G401 (cell line): ENCODE results near the gene CD40LG. TPM values are rescaled to one million over a fixed set of nuclear protein-coding genes. Genes with fewer than 3 reads are reported as not detected.

Source experiments
- DNase-seq: peaks from one replicate; pipeline ENCODE4 v3.0.0-alpha.2; 2015; ENCODE audit warnings: low spot score
- in situ Hi-C: cut with HindIII; loops from 2 replicates; pipeline ENCODE4 v1.10.0; 2016; ENCODE audit warnings: low sequenced_read_pairs, mixed read lengths
- total RNA-seq: library from RNA; depleted of rRNA; stranded (reverse); fragments of >200 nt; shearing (Covaris generic); gene quantifications from 2 replicates; pipeline ENCODE4 v1.2.3, GENCODE V29; 2014

The CD40LG gene
- total RNA-seq, 1 experiment from 2014 or later = not detected

DNA sequence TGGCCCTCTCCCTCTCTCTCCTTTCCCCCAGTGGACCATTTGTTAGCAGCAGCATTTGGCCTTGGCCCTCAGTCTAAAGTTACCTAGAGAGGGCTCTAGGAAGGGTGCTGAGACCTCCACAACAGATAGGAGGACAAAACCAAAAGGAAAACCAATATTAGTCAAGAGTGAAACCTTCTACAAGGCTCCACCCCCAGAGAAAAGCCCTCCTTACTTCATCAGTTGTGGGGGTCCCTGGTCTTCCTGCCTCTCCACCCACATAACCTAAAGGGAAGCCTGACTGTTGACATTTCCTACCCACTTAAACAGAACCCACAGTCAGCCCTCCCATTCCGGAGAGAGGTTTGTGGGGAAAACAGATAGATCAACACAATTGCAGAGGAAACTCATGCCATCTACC, 4.7 kb upstream of the CD40LG start:
- in situ Hi-C loops = no loop called here
- no peak for DNase-seq

DNA sequence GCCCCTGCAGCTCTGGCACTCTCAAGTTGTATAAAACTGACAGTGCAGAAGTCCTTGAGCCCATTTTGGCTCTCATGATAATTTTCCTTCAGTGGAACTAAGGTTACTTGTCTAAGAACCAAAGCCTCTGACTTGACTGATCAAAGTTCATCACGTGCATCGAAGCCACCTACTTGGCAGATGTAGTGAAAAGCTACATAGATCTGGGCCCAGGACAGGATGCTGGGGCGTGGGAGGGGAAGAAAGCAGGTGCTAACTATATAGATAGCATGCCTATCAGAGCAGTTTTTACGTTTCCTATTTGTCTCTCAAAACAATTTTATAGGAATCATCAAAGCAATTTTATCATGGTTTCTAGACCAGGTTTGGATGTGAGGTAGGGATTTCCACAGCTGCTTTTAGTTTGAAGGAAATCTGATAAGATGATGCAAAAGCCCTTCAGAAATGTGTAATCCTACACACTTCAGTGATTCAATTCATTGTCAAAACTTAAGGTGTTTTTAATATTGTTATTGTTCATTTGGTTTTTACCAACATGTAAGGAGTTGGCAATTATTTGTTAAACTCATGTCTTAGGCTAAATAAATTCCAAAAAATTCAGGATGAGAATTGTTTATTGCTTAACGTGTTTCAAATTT, 1.2 kb upstream of the CD40LG start:
- in situ Hi-C loops = no loop called here

DNA sequence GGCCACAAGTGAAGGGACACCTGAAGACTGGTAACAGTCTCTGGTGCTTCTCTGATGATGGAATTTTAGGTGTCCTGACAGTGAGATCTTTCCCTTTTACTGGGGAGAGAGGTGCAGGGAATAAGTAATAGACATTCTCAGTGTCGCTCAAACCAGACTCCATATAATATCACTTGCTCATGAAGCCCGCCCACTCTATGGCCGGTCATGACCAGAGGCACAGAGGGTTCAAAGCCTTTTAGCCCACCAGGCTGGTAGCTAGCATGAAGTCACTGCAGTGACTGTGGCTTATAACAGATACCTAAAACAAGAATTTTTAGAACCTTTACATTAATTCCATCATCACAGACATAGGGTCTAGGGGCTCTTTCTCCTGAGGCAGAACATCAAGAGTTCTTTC, 2.9 kb downstream of the CD40LG start:
- in situ Hi-C loops = no loop called here
- DNase-seq = no peak

More for the DNA sequence above, 1.2 kb upstream of the CD40LG start:
- no peak for DNase-seq

DNA sequence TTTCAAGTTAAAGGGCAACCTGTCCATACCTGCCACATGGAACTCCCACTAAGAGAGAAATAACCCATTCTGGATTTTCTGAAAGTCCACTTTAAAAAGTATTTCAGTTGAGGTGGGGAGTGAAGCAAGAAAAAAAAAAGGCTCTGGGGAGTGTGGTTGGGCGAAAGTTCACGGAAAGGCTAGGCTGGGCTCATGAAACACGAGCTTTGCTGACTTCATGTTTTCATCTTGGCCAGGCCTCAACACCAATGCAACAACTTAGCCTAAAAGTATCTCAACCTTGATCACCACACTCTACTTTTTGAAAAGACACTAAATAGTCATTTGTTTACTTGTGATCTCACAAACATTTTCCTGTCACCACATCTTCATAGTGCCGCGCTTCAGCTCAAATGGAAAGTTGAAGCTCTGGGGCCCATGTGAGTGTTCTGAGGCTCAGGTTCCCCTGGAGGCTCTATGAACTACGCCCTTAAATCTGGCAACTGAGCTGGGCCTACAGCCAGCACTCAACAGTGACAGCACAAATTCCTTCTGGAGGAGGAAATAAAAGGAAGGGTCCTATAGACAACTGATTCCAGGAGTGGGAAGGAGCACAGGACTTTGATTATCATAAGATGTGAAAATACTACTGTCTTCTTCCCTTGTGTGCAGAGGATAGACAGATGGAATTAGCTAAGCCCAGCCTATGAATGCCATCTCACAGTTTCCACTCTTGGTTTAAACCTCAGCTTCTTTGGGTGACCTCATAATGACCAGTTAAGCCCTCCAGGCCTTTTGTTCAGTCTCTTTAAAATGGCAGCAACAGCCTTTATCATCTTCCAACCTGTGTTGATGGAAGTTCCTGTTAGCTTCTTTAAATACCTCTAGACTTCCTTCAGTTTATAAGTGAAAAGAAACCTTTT, 5.1 kb downstream of the CD40LG start:
- in situ Hi-C loops = no loop called here
- DNase-seq = no peak

DNA sequence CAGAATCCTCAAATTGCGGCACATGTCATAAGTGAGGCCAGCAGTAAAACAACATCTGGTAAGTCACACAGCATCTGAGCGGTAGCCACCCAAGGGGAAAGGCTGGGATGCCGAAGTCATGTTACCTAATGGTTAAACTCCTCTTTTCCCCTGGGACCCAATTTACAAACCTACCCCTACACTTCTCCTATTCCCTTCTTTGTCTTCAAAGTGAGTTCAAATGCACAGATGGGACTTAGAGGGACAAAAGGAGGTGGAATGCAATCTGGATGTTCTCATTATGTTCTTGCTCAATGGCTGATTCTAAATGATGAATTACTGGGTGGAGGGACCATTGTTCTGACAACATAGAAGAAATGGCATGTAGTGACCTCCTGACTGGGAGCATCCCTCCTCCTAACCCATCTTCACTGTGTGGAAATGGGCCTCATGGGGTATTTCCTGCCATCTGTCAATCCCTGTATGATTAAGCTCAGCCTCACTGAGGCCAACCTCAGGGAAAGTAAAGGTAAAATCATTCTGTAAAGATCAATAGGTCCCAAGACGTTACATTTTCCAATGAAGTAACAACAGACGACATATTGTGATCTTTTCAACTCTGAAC, 8.5 kb downstream of the CD40LG start:
- in situ Hi-C loops = no loop called here
- DNase-seq = no peak

DNA sequence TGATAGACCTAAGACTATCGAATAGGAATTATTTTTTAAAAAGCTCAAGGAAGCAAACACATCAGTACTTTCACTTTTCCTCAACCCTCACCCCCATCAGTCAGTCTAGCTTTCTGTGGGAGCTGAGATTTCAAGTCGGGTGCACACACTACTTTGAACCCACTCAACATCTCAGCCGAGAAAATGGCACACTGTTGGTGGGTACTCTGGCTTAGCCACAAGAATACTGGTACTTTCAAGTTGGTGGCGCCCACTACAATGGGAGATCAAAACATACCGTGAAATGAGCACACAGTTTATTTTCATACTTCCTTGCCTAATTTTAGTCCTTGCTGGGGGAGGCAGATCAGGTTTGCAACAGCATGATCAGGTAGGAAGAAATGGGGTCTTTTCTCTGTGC, 10.2 kb downstream of the CD40LG start:
- no peak for DNase-seq
- in situ Hi-C loops = no loop called here

DNA sequence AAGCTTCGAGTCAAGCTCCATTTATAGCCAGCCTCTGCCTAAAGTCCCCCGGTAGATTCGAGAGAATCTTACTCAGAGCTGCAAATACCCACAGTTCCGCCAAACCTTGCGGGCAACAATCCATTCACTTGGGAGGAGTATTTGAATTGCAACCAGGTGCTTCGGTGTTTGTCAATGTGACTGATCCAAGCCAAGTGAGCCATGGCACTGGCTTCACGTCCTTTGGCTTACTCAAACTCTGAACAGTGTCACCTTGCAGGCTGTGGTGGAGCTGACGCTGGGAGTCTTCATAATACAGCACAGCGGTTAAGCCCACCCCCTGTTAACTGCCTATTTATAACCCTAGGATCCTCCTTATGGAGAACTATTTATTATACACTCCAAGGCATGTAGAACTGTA, 11.2 kb downstream of the CD40LG start:
- in situ Hi-C loops = no loop called here
- no peak for DNase-seq

DNA sequence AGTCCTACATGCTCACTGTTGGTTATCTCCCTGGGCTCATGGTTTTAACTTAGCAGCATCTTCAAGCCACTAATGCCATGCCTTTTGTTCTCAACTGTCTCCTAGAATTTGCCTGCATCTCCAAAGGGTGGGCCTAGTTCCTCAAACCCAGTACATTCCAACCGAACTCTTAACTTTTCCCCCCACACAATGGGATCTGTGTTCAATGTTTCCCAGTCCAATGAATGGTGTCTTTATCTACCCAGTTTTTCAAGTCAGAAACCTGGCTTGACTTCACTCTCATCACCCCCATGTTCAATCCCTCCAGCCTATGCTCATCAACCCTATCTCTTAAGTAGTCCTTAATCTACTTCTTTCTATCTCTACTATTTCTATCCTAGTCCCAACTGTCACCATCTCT, 12.9 kb downstream of the CD40LG start:
- in situ Hi-C loops = no loop called here
- no peak for DNase-seq

DNA sequence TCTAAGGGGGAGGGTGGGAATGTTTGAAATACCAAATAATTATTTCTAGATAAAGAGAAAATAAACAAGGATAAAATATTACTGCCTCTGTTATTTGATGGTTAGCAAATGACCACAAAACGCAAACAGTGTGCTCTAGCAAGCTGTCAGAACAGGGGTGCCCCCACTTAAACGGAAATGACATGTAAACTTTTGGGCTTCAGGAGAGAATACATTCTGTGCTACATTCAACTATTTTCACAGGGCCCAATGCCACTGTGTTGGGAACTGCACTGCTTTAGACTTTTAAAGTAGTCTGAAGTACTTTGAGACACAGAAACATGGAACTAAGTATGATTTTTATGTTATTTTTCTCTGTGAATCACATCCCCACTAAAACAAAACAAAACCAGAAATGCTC, 14.1 kb downstream of the CD40LG start:
- in situ Hi-C loops = no loop called here
- DNase-seq = no peak

DNA sequence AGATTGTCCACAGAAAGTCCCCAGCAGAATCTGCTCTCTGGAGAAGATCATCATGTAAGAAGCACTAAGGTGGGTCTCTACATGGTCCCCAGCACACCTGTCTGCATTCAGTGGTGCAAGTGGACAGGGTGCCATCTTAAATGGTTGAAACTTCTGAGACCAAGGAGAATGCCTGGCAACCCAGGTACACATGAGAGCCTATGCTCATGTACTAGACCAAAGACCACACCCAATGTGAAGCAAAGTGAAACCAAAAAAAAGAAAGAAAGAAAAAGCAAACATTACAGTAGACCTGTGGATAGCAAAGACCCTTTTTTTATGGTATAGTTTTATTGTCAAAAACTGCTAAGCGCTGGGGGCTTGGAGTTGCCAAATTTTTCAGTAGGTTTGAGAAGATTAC, 15.0 kb downstream of the CD40LG start:
- in situ Hi-C loops = no loop called here
- DNase-seq = no peak

DNA sequence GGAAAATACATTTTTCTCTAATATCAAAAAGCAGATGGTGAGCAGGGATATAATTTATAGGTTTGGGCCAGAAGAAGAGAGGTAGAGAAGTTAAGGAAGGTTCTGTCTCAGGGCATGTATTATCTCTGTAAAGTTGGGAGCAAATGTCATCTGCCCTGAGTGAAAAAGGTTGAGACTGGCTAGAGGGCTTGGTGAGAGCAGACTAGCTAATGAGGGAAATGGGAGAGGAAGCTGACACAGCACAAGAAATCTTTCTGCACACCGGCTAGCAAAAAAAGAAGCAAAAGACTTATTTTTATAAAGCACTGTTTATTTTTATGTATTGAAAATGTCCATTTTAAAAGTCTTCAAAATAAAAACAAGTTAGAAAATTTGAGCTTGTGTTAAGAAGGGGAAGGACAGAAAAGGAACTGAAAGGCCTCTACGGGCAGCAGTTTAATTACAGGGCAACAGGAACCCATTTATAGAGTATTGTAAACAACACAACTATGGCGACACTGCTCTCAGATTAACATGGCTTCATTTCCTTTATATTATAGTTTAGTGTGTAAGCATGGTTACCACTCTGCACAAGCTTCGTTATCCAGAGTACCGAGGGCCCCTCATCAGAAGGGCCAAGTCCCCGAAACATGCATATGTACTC, 17.4 kb downstream of the CD40LG start:
- no peak for DNase-seq
- in situ Hi-C loops = no loop called here

DNA sequence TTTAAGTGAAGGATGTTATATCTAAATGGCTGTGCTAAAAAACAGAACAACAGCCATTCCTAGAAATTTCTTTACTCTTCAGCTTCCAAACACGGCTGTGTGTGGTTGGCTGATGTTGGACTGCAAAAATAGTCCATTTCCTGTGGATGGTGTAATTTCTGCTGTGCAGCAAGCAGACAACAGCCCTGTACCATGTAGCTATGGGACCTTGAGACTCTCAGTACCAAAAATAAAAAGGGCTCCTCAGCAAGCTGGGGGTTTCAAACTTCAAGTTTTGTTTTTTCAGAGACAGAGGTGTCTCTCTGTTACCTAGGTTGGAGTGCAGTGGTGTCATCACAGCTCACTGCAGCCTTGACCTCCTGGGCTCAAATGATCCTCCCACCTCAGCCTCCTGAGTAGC, 18.1 kb downstream of the CD40LG start:
- in situ Hi-C loops = no loop called here
- DNase-seq = no peak

DNA sequence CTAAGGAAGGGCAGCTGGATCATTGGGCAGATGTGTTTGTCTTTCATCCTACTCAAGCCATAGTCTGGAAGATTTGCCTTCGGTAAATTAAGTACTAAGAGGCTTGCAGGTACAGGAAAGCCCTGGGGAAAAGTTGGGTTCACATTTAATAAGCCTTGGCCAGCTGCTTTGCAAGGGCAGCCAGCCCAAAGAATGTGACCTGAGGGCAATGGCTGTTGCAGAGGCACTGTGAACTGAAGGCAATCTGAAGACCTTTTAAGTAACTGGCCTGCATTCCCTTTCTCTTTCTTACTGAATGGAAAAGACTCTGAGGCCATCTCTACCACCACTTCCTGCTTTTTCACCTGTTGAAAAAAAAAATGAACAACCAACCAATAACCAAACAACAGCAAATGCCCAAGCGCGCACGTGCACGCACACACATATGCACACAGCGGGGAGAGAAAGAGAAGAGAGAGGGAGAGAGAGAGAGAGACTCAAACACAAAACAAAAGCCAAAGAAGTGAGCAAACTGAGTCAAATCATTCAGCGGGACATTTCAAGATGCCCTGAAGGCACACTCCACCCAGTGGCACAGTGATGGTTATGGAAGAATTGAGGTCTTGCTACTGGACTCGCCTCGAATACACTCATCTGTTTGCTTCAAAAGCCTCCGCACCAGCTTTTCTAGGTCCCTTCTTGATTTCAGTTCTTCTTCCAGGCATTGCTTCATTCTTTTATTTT, 19.6 kb downstream of the CD40LG start:
- in situ Hi-C loops = no loop called here
- no peak for DNase-seq

DNA sequence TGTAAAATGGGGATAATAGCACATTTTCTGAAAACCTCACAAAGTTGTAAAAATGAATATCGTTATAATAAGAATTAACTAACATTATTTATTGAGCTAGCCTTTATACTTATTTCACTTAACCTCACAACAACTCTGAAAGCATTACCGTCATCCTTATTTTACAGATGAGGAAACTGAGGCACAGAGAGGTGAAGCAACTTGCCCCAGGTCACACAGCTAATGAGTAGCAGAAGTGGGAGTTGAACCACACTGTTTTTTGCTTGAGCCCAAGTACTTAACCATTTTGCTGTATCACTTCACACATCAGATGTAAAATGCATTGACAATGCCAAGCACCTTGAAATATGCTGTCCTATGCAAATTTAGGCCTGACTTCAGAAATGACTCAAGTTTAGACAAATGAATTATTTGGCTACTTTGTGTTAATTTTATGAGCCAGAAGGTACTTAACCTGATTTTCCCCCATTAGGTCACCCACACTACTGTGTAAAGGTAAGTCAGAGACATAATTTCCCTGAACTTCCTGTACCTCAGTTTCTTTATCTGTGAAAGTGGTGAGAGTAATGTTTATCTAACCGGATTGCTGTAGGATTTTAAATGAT, 23.1 kb downstream of the CD40LG start:
- in situ Hi-C loops = no loop called here
- DNase-seq = no peak

DNA sequence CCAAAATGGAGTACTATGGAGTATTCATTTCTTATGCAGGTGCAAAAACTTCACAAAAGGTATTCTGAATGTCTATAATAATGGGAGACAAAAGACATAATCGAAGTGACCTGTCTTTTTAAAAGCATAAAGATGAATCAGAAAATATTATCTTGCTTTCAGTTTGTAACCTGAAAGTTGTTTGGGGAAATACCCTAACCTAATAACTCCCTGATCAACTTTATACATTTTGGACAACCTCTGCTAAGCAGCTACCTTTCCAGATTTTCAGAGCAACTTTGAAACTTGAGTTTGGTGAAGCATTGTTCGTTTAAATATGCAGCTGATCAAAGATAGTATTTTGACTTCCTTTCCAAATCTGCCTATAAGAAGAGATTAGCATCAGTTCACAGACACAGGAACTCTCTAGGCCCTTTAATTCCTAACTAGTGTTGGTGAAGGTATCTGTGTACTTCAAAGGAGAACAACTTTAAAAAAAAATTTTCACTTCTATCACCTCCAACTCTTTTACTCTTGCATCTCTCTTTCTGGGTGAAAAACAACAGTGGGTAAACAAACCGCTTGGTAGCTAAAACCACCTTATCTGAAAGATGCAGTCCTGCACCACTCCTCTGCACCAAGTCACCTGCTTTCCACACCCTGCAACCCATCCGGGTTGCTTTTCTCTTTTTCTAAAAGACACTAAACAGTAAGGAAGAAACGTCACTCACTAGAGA, 26.5 kb downstream of the CD40LG start:
- in situ Hi-C loops = no loop called here
- no peak for DNase-seq

DNA sequence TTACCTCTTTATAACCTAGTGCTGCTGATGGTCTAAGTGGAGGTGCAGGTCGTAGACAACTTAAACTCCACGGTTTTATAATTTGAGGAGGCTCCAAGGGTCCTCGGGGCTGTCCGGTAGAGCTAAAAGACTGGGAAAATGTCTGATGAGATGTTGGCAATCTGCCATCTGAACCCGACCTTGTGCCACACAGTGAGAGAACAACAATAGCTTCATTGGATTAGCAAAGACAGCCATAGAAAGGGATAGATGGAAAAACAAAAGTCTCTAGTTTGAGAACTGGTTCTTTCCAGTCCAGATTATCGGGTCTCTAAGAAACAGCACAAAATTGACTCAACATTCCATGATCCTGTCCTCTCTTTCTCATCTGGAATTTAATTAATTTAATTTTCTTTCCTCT, 31.6 kb downstream of the CD40LG start:
- in situ Hi-C loops = no loop called here
- DNase-seq = no peak

DNA sequence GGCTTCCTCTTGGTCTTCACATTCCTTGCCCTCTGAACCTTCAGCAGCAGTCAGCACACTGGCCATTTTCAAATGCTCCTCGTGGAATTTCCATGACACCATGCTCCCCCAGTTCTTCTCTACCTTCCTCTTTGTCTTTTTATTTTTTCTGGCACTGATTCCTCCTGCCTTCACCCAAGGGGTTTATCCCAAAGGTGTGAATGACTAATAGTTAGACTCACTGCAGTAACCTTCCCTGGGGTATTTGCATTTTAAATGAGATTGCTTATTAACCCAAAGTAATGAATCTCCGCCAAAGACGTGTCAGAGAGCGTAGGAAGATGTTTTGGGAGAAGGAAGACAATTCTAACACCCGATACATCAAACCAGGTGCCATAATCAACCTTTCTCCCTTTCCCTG, 36.2 kb downstream of the CD40LG start:
- in situ Hi-C loops = no loop called here
- no peak for DNase-seq

DNA sequence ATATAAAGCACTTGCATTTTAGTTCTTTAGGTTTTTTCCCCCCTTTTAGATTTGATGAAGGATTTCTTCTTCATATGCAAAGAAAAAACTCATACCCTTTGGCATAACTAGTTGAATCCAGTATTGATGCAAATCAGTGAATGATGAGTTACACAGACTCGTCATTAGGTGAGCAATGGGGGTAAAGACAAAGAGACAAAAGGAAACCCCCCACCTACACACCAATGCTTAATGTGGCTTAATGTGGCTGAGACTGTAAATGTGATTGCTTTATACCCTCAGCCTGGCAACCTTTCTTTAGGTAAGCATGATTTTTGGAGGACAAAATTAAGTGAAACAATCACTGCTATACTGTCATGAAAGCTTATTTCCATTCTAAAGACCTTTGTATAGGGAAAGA, 39.5 kb downstream of the CD40LG start:
- in situ Hi-C loops = no loop called here
- no peak for DNase-seq
